Activated naive CD4-positive, alpha-beta T cell treated with anti-CD3 and anti-CD28 coated beads, Interleukin-2, amount 50 U/mL, for 16 hours (primary cell): ENCODE data around the gene TSPAN18.

Source experiments
- DNase-seq: peaks from one replicate; pipeline ENCODE4 v3.0.0-alpha.2; 2020

The TSPAN18 gene

DNA sequence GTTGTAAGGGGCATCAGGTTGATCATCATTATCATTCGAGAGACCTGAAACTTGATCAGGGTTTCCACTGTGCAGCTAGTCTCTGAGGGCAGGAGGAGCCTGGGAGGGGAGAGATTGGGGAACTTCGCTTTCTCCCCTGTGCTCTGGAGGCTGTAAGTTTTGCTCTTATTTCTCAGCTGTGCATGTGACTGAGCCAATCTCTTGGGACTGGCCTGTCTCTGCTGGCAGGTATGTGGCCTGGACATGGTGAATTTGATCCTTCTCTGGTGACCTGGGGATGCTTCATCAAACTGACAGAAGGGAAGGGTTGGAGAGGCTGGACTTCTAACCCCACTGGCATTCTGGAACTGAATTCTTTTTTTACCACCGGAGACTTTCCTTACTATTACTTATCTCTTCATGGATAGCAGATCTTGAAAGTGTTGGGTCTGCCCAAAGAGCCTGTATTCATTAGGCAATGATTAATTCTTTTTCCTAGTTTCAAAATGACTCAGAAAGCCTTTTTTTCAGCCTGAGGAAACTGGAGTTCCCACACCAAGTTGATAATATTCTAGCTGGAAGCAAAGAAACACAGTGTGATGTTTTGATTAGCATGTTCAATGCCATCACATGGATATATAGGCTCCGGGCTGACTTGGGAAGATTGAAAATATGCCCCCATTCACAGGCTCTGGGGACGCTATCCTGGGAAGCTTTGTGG is 36.5 kb downstream of the TSPAN18 start:
- no peak for DNase-seq

DNA sequence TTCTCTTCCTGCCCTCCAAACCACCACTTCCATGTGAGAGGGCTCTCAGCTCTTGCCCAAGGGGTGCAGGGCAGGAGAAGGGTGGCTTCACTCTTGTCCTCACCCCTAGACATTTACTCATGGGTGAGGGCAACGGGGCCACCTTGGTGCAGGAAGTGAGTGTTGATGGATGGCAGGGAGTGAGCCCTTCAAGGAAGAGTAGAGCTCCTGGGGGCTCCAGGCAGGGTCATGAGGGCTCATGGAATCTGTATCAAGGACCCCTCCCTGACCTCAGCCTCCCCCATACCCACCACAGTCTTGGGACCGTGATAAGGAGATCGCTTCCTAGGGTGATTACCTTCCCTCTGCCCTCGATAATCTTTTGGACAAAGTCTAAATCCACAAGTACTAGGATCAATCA is 37.8 kb downstream of the TSPAN18 start:
- no peak for DNase-seq

DNA sequence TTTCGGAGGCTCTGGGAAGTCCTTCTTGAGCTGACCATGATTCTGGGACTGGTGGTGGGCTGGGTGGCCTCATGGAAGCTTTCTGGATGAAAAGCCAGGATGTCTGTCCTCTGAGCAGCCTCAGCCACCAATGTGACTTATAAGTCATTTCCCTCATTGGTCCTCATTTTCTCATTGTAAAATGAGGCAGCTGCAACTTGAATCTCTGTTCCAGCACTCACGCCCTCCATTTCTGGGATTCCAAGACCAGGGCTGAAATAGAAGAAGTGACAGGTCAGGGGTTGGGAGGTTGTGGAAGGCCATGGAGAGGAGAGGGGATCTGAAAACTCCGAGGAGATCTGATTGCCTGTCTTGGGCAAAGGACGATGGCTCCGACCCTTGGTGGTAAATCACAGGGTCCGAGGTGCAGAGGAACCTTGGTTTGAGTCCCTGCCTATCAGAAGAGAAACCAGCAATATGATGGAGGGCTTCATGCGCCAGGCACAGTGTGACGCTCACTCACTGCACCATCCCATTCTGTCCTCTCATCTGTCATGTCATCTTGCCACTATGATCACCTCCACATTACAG is 38.3 kb downstream of the TSPAN18 start:
- DNase-seq = no peak

DNA sequence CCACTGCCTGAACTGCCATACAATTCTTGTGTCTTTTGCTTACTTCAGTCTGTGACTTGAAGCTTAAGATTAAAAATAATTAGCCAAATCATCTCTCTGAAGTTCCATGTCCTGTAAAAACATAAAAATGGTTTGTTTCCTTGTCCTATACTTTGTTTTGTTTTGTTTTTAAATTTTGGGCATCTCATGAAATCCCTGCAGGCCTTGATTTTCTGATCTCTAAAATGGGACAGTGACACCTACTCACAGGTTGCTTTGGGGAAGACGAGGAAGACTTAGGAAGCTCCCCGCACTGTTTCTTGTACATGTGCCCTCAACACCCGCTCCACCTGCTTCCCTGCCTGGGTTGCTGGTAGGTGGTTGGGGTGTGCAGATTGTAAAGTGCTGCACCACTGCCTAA is 38.9 kb downstream of the TSPAN18 start:
- no peak for DNase-seq

DNA sequence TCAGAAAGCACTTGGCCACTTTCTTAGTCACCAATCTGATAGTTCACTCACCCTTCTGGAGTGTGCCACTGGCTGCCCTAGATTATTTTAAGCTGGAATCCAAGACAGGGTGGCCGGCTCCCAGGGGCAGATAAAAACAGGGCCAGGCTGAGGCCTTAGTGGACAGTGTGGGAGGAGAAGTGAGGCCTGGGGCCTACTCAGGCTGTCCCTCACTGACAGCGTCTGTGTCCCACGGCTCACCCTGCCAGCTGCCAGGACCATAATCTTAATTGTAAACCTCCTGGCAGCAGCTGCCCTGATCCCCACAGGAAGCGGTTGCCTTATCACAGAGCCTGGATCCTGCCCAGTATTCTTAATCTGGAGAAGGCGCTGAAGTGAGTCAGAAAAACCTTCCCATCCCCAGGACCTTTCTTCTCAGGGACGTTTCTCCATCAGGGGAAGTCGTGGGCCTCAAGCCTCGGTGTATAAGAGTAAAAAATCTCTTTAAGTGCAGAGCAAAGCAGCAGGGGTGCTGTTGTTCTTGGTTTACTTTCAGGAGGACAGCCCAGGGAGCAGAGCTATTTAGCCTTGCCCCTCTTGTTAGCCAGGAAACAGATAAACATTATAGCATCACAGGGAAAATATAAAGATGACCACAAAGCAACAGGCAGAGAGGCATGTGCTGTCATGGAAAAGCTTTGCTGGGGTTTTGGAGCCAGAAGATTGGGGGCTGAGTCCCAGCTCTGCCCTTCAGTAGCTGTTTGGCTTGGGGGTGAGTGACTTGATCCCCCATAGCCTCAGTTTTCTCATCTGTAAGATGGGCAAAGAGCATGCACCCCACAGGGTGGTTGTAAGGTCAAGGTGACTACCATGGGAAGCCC is 39.6 kb downstream of the TSPAN18 start:
- no peak for DNase-seq

DNA sequence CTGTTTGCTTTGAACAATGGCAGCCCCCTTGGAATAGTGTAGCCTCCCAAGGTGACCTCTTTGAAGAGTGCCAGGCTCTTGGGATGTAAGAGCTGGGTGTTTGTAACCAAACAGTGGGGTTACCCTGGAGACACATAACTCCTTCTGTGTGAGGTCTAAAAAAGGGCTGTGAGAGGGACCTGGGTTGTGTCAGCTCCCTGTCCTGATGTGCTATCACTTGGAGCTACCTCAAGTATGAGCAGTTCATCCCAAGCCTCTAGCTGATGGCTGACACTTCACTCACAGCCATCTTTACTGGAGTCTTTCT is 40.2 kb downstream of the TSPAN18 start:
- DNase-seq = no peak

DNA sequence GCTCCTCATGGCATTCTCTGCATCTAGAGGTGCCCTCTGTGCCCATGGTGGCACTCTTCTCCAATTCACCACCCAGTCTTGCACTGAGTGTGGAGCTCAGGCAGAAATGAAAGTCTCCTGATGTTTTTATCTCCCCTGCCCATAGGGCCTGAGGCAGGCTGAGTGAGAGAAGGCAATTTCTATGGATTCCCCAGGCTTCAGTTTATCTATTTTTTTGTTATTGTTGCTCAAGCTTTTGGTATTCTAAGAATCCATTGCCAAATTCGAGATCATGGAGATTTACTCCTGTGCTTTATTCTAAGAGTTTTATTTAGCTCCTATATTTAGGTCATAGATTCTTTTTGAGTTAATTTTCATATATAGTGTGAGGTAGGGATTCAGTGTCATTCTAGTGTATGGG is 40.7 kb downstream of the TSPAN18 start:
- DNase-seq = no peak

DNA sequence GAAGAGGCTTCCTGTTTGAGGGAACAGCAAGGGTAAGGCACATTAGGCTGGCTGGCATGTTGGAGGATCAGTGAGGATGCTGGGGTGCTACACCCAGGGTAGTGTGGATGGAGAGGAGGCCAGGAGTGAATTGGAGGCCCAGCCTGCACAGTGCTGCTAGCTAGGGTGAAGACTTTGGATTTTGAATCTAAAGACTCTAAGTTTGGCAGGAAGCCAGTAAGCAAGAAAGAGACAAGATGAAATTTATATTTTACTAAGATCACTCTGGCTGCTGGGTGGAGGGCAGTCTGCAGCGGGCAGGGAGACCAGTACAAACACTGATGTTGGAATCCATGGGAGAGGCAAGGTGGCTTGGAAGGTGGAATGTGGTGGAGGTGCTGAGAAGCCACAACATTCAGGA is 43.6 kb downstream of the TSPAN18 start:
- no peak for DNase-seq

DNA sequence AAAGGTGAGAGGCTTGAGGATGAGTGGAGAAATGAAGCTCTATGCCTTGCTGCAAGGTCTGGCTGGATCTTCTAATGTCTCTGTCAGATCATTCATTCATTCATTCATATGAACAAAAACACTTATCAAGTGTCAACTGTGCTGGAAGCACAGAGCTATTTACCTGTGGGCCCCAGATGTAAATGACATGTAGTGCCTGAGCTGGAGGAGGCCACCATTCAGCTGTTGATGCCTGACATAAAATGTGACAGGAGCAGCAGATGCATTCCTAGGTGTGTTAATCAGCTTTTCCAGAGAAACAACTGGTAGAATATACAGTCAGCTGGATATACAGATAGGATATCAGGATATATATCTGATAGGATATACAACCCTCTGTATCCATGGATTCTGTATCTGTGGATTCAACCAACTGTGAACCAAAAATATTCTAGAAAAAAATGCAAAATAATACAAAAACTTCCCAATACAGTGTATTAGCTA is 44.5 kb downstream of the TSPAN18 start:
- no peak for DNase-seq

DNA sequence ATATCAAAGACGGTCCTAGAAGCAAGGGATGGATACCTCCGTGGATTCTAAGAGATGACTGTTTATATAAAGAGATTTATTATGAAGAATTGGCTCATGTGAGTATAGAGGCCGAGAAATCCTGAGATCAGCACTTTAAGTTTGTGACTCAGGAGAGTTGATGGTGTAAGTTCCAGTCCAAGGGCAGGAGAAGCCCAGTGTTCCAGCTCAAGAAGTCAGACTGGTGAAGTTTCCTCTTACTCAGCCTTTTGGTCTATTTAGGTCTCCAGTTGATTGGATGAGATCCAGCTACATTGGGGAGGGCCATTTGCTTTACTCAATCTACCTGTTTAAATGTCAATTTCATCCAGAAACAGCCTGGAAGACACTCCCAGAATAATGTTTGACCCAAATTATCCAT is 45.1 kb downstream of the TSPAN18 start:
- no peak for DNase-seq

DNA sequence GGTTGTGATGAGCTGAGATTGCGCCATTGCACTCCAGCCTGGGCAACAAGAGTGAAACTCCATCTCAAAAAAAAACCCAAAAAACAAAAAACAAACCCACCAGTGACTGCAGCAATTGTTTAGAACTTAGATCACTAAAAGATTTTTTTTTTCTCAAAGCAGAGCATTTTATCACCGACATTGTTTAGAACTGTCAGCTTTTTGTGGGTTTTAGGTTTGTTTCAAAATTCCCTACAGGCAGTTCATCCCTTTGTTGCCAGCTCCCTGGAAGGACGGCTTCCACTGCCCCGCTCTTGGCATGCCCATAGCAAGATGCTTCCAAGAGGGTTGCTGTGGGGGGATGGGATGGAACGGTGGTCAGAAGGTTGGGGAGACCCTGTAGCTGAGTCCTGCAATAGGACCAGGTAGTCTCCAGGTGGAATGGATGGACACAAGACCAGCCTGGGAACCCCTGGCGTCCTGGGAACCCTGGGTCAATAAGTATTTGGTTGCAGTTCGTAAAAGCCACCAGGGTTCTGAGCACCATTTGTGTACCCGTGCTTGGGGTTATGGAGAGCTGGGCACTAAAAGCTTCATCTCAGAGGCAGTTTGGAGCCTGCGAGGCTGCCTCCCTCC is 46.7 kb downstream of the TSPAN18 start:
- no peak for DNase-seq

DNA sequence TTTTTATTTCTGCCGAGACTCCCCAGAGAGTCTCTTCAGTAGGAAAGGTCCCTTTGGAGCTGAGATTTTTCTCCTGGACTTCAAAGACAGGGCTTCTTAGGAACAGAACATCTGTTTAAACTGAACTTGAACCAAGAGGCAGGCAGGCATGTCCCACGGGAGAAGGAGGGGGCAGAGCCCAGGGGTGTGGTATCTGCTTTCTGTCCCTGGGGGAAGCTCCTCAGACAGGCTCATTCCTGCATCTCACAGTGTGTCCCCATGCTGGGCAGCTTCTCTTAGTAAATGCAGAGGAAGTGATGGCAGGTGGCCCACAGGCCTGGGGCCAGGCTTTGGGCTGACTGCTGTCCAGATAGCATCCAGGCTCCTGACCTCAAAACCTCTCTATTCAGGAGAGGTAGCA is 47.3 kb downstream of the TSPAN18 start:
- DNase-seq = no peak

DNA sequence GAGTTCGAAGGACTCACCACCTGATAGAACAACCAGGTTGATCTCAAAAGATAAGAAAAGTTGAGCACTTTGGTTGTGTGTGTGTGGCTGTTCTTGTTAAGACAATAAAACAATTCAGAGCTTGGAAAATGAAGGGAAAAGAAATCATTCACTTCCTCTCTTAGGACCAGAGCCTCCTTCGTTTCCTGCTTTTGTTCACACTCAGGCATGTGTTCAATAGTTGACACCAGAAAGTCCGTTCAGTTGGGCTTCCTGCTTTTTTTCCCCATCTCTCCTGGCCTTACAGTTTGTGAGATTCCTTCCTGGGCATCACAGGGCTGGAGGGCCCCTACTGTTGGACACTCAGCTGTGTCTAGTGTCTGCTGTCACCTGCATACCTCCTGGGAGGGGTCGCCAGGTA is 48.0 kb downstream of the TSPAN18 start:
- DNase-seq = no peak

DNA sequence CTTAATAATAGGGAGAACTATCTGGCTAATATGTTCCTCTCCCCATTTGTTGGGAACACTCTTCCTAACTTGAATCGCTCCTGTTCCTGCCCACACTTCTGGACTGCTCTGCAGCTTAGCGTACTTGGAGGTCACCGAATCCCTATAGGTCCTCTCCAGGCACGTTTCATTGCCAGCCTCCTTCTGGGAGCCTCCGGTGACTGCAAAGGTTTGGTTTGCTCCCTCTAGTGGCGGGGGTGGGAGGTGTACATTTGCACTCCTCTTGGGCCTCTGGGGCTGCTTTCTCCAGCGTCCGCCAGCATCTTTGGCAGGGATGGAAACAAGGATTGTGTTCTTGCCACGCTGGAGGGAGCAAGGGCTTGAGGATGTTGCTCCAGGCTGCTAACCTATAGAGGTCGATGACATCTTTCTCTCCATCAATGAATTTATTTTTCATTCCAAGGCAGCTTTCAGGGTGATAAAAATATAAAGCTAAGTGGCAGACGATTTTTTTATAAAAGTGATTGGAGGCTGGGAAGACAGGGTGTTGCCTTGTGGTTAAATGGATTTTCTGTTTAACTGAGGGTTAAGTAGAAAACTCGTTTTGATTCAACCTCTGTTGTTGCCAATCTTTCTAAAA is 48.7 kb downstream of the TSPAN18 start:
- DNase-seq = peak; percentile 62

DNA sequence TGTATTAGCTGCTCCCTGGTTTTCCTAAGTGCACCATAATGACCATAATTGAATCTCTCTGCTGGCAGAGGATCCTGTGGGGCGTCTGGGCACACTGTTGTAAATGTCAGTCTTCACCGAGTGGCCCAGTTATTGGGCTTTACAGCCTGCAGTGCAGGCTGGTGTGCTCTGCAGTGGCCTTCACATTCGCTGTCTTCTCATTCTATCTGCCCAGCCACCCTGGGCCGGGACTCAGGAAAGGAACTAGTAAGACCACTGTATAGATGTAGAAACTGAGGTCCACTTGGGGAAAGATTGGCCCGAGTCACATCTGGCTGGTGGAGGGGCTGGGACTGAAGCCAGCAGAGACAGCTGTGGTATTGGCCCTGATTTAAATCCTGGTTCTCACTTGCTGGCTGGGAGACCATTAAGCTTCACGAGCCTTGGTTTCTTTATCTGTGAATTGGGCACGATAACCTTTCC is 49.3 kb downstream of the TSPAN18 start:
- DNase-seq = no peak

DNA sequence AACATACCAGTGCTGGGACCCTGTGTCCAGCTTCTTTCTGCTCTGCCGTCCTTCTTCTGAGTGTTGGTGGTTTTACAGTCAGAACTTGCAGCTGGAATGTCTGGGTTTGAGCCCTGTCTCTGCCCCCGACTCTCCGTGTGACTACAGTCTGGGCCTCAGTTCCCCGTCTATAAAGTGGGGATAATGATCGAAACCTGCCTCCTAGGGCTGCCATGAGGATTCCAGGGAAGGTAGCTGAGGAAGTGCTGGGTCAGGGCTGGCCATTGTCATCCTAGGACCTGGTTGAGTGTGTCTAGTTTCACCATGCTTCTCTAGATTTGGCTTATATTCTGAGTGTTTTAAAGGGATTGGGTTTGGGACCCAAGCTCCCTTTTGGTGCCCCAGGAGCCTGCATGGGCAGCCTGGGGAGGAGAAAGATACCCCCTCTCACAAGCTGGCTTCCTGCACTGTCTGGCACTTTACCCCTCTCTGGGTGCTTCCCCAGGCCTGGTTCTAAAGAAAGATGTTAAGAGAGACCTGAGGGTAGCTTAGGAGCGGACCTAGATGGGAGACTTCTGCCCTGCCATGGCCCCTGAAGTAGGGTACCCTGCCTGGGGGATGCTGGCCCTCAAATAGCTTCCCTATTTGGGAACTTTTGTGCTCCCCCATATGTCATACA is 49.9 kb downstream of the TSPAN18 start:
- no peak for DNase-seq

DNA sequence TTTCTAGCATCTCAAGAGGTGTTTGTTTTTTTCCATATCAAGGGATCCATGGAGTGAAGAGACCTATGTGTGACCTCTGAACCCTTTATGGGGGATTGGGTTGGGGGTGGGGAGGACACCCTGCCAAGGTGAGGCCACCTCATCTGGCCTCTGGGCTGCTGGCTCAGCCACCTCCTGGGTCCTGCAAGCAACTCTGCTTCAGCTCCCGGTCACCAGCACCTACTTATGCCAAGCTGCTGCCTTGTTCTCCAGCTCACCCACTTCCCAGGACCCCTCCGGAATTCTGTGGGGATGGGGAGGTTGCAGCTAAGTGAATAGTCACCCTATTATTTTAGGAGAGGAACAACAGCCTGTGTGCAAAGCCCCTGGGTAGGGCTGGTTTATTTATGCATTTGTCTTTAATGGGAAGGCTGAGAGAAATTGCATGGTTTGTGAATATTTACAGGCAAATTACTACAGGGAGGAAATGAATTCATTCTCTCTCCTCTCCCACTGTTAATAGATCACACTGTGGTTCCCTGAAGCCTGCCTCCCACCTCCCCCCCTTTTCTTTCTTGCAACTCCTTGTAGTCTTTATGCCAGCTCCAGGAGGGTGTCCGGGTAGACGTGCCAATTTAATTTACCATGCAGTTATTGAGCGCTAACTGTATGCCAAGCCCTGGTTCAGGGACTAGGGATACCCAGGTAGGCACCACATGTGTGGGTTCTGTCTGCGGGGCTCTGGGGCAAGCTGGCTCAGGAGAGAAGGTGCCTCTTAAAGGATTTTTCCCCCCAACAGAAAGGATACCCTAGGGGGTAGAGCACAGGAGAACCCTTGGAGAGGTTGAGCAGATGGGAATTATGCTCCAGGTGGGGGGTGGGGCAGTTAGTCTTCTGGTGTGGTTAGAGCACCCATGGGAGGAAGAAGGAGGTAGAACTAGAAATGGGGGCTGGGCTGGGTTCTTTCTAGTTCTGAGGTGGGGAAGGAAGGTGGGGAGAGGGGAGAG is 50.7 kb downstream of the TSPAN18 start:
- no peak for DNase-seq

DNA sequence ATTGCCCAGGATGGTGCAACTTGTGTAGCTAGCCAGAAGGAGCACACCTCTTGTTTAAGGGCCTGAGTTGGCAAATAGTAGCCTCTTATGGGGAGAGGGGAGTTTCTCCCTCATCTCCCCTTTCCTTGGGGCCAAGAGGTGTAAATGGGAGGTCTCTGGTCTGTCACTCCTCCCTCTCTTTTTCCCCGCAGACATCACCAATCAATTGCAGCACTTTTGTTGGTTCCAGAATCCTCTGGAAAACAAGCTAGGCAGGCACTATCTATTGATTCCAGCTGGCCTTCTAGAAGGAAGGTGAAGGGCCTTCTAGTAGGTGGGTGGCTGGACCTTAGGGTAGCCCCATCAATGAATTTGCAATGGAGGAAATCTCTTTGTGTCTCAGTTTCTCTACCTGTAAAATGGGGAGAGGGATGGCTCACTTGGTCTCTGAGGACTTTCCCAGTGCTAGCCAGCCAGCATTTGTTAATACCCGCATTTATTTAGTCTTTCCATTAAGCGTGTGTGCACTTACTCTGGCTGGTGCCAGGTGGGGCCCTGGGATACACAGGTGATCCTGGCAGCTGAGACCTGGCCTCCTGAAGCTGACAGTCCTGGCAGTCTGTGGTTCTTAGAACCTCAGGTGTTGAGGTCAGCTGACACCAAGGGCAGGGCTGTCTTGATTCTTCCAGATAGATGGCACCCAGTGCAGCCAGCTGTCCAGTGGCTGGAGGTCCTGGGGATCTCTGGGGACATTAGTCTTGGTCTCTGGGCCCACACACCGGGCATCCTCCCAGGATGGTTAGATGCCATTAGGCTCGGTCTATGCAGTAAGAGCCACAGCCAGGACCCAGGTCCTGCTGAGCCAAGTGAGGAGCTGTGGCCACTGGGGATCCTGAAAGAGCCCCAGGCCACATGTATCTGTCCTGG is 51.7 kb downstream of the TSPAN18 start:
- no peak for DNase-seq

DNA sequence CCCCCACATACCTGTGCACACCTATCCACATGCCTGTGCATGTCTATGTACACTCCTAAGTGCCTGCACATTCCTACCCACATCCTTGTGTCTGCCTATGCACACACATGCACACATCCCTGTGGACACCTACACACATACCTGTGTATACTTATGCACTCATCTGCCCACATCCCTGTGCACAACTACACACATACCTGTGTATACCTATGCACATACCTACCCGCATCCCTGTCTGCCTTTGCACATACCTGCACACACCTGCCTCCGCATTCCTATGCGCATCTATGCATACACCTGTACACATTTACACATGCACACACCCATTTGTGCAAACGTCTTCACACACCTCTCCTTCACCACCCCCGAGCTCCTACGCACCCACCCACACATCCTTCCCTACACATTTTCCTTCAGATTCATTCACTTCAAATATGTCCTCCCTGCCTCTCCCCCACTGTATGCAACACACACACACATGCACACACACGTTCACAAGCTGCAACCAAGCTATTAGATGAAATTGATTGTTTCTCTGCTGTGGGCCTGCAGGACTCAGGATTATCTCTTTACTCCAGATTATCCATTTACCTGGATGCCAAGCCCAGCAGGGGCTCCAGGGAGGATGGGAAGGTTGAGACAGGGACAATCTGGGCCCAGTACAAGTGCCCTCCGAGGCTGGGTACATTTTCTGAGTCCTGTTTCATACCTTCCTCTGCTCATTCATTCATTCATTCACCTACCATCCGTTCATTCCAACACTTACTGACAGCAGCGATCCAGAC is 53.2 kb downstream of the TSPAN18 start:
- DNase-seq = no peak
